A549 (cell line): Measurements from ENCODE around the gene CD2AP. TPM values are rescaled to one million over a fixed set of nuclear protein-coding genes. Genes with fewer than 3 reads are reported as not detected.
A peak's percentile ranks its signal among the peaks of the same experiment; 100 is the strongest.

Experiments
- ATAC-seq, 2 experiments: fragments of 200-7000 bp in 1 of 2; fragments of >200 bp in 1 of 2; cut with Nextera tagmentation in 1 of 2; cut with Tn5 transposase in 1 of 2; 3 replicates each; pipeline versions ENCODE4 v1.8.0 to v1.9.1; 2018 to 2020; ENCODE audit warnings: mild to moderate bottlenecking in 1 of 2, moderate library complexity in 1 of 2
- CTCF ChIA-PET: fragments of 300-600 bp; sonication (Branson Sonifier 250); formaldehyde crosslinking; extraction: SDS; loops from one replicate; lab custom pipeline; 2021; ENCODE audit warnings: antibody characterized with exemption, inconsistent platforms; lab: Yijun Ruan, JAX
- POLR2A ChIA-PET: fragments of 350-600 bp; formaldehyde crosslinking; extraction: SDS; loops from one replicate; lab custom pipeline; 2021; ENCODE audit warnings: antibody characterized with exemption, inconsistent platforms; lab: Yijun Ruan, JAX
- DNase-seq, 2 experiments: peaks; one replicate each; pipeline versions ENCODE4 v3.0.0 to v3.0.0-alpha.2; 2011 to 2016; ENCODE audit warnings: low read depth in 1 of 2, low spot score in 1 of 2
- FAIRE-seq: peaks from 2 replicates; lab custom pipeline; 2011; peaks lifted over from hg19 to GRCh38; lab: Jason Lieb, UNC
- H3K27ac ChIP-seq, 2 experiments: fragments of >200 bp; sonication (Bioruptor Twin); formaldehyde crosslinking; 3 replicates each; pipeline ENCODE4 v1.5.1; 2016 to 2017
- H3K4me1 ChIP-seq: fragments of >200 bp; sonication (Bioruptor Twin); formaldehyde crosslinking; 3 replicates; pipeline ENCODE4 v1.6.1; 2016
- H3K4me2 ChIP-seq: fragments of >200 bp; sonication (Bioruptor Twin); formaldehyde crosslinking; 3 replicates; pipeline ENCODE4 v1.6.1; 2016
- H3K4me3 ChIP-seq: fragments of >200 bp; sonication (Bioruptor Twin); formaldehyde crosslinking; 3 replicates; pipeline ENCODE4 v1.5.1; 2016
- H3K9me3 ChIP-seq: fragments of >200 bp; sonication (Bioruptor Twin); formaldehyde crosslinking; 3 replicates; pipeline ENCODE4 v1.6.1; 2016
- BCL3 ChIP-seq: fragments of >200 bp; sonication (Bioruptor Twin); formaldehyde crosslinking; IDR thresholded peaks from 3 replicates; pipeline ENCODE4 v1.6.1; 2016
- CBX8 ChIP-seq: fragments of 200-600 bp; sonication (generic); IDR thresholded peaks from 2 replicates; pipeline ENCODE4 v1.6.1; 2016
- CEBPB ChIP-seq, 2 experiments: fragments of >200 bp in 1 of 2; sonication (Bioruptor Twin) in 1 of 2; formaldehyde crosslinking in 1 of 2; IDR thresholded peaks; 2 replicates each; pipeline ENCODE4 v1.6.1; 2012 to 2016
- E2F6 ChIP-seq: IDR thresholded peaks from 2 replicates; pipeline ENCODE4 v1.6.1; 2012; ENCODE audit warnings: low read depth, borderline replicate concordance
- EHF ChIP-seq: fragments of 250-450 bp; sonication (Bioruptor Pico); IDR thresholded peaks from 2 replicates; pipeline ENCODE4 v1.5.0; 2020; ENCODE audit warnings: mild to moderate bottlenecking
- EHMT2 ChIP-seq: fragments of 200-600 bp; sonication (generic); IDR thresholded peaks from 2 replicates; pipeline ENCODE4 v1.6.1; 2016; ENCODE audit warnings: antibody characterized with exemption, low read depth, mild to moderate bottlenecking, moderate library complexity
- ELK1 ChIP-seq: fragments of 150-350 bp; IDR thresholded peaks from 2 replicates; pipeline ENCODE4 v1.6.1; 2014; ENCODE audit warnings: low read depth, mild to moderate bottlenecking, low read length
- EP300 ChIP-seq, 2 experiments: fragments of >200 bp; sonication (Bioruptor Twin); formaldehyde crosslinking; IDR thresholded peaks; 2 replicates in 1 of 2; 3 replicates in 1 of 2; pipeline ENCODE4 v1.6.1; 2016 to 2017
- FOSB ChIP-seq: fragments of 250-450 bp; sonication (Bioruptor Pico); IDR thresholded peaks from 2 replicates; pipeline ENCODE4 v1.5.0; 2020; ENCODE audit warnings: mild to moderate bottlenecking, moderate library complexity
- HDAC2 ChIP-seq: fragments of 200-600 bp; sonication (generic); IDR thresholded peaks from 2 replicates; pipeline ENCODE4 v1.6.1; 2016
- HEYL ChIP-seq: fragments of 250-450 bp; sonication (Bioruptor Pico); IDR thresholded peaks from 2 replicates; pipeline ENCODE4 v1.8.0; 2021; ENCODE audit warnings: mild to moderate bottlenecking, moderate library complexity
- HMGXB4 ChIP-seq: fragments of 250-450 bp; sonication (Bioruptor Pico); IDR thresholded peaks from 2 replicates; pipeline ENCODE4 v1.5.0; 2021; ENCODE audit warnings: mild to moderate bottlenecking, moderate library complexity, borderline replicate concordance
- HOXB13 ChIP-seq: fragments of 250-450 bp; sonication (Bioruptor Pico); IDR thresholded peaks from 2 replicates; pipeline ENCODE4 v1.5.0; 2020; ENCODE audit warnings: low read depth, mild to moderate bottlenecking, moderate library complexity
- MAFK ChIP-seq: fragments of 450-650 bp; IDR thresholded peaks from 2 replicates; pipeline ENCODE4 v1.6.1; 2014; ENCODE audit not compliant: partially characterized antibody
- MYC ChIP-seq: IDR thresholded peaks from 2 replicates; pipeline ENCODE4 v1.6.1; 2012; ENCODE audit warnings: mild to moderate bottlenecking, inconsistent platforms, low read length, improper control_type of control experiment, borderline replicate concordance
- NPAS2 ChIP-seq: fragments of 250-450 bp; sonication (Bioruptor Pico); IDR thresholded peaks from 2 replicates; pipeline ENCODE4 v1.8.0; 2022; ENCODE audit warnings: mild to moderate bottlenecking, moderate library complexity, borderline replicate concordance
- POLR2A ChIP-seq: IDR thresholded peaks from 2 replicates; pipeline ENCODE4 v1.6.1; 2012; ENCODE audit warnings: mild to moderate bottlenecking, low read length
- POLR2AphosphoS2 ChIP-seq: conservative IDR thresholded peaks from 2 replicates; pipeline ENCODE4 v1.6.1; 2012; ENCODE audit warnings: low read length, improper control_type of control experiment, inconsistent platforms
- RCOR1 ChIP-seq: fragments of 150-350 bp; IDR thresholded peaks from 2 replicates; pipeline ENCODE4 v1.6.1; 2014; ENCODE audit warnings: antibody characterized with exemption, low read length, low read depth
- REST ChIP-seq: fragments of 200-600 bp; sonication (generic); IDR thresholded peaks from 2 replicates; pipeline ENCODE4 v1.6.1; 2016; ENCODE audit warnings: antibody characterized with exemption, mild to moderate bottlenecking, moderate library complexity
- RFX5 ChIP-seq: fragments of 450-650 bp; IDR thresholded peaks from 2 replicates; pipeline ENCODE4 v1.7.1; 2014; ENCODE audit warnings: antibody characterized with exemption, mild to moderate bottlenecking, moderate library complexity
- RNF2 ChIP-seq: fragments of 200-600 bp; sonication (generic); IDR thresholded peaks from 2 replicates; pipeline ENCODE4 v1.6.1; 2016; ENCODE audit warnings: low read depth, mild to moderate bottlenecking, antibody characterized with exemption, moderate library complexity, borderline replicate concordance
- TP53 ChIP-seq: fragments of 250-450 bp; sonication (Bioruptor Pico); IDR thresholded peaks from 2 replicates; pipeline ENCODE4 v1.5.0; 2021; ENCODE audit warnings: mild to moderate bottlenecking, moderate library complexity
- ZC3H11A ChIP-seq: fragments of 450-650 bp; IDR thresholded peaks from 2 replicates; pipeline ENCODE4 v1.6.1; 2014; ENCODE audit warnings: antibody characterized with exemption, mild to moderate bottlenecking
- ZNF302 ChIP-seq: fragments of 250-450 bp; sonication (Bioruptor Pico); IDR thresholded peaks from 2 replicates; pipeline ENCODE4 v1.9.0; 2021; ENCODE audit warnings: inconsistent platforms, mild to moderate bottlenecking, moderate library complexity
- ZSCAN20 ChIP-seq: fragments of 250-450 bp; sonication (Bioruptor Pico); IDR thresholded peaks from 2 replicates; pipeline ENCODE4 v1.8.0; 2022; ENCODE audit warnings: mild to moderate bottlenecking, moderate library complexity
- WGBS: methylation state at CpG from one replicate; pipeline ENCODE4 v1.1.6; 2017; ENCODE audit errors: missing lambda C conversion rate; 5-methylcytosine and 5-hydroxymethylcytosine counted together
- polyA plus RNA-seq, 4 experiments: library from polyadenylated mRNA; depleted of rRNA in 3 of 4; stranded (reverse); fragments of >200 nt; fragmentation: RNase III in 1 of 4; extraction: RNeasy Plus Mini Kit Qiagen cat#74134 plus additional on column Dnase treatment in 1 of 4; gene quantifications; 2 replicates in 3 of 4; 3 replicates in 1 of 4; pipeline ENCODE4 v1.2.3, GENCODE V29; 2011 to 2017

The CD2AP gene
- polyA plus RNA-seq, 2 of the 4 experiments (the other 2 are of a cell fraction) = 18.8 to 35.7 TPM

GRCh38 chr6:47536816-47537401, 59.3 kb downstream of the CD2AP start:
- ATAC-seq (no peak), FAIRE-seq (no peak), DNase-seq (no peak)
- Histone ChIP-seq H3K27ac (no peak overlapping the region), H3K9me3 (no peaks in the 10 kb centered on the region), H3K4me2 (no peak overlapping the region), H3K4me1 (peaks cover 15% of the 10 kb centered on the region), H3K4me3 (no peak overlapping the region)
- CTCF ChIA-PET = no interaction called here
- POLR2A ChIA-PET = no interaction called here
- TF ChIP-seq EP300 (IDR thresholded peaks at IDR 0.05) (no peak), EHF (CRISPR knock-in tag) (no peak), HDAC2 (no peak), ZNF302 (CRISPR knock-in tag) (no peak), TP53 (CRISPR knock-in tag) (no peak), MAFK (no peak), E2F6 (no peak), ZSCAN20 (CRISPR knock-in tag) (no peak), EHMT2 (no peak), HEYL (no peak), MYC (no peak), RCOR1 (no peak)
- WGBS = 89% methylated on average over 4 of the region's 4 CpGs

- DNase-seq (no peak), ATAC-seq (no peak), FAIRE-seq (no peak)
- Histone ChIP-seq H3K4me3 (no peak overlapping the region), H3K27ac (no peak overlapping the region), H3K4me1 (no peaks in the 10 kb centered on the region), H3K9me3 (no peaks in the 10 kb centered on the region), H3K4me2 (no peak overlapping the region)
- WGBS = 88% methylated on average over 6 of the region's 6 CpGs
- TF ChIP-seq HMGXB4 (CRISPR knock-in tag) (no peak), RFX5 (peak; percentile 62; the same call in 1 of the 2 replicates)
- CTCF ChIA-PET = interaction anchor here (1.2 kb wide), 1 partner anchor 8 kb away, joined by 3 read pairs; no protein-coding TSS in a partner anchor
- POLR2A ChIA-PET = no interaction called here
Measured at GRCh38 chr6:47545223-47545622, 67.6 kb downstream of the CD2AP start.

- 81% methylated on average over 4 of the region's 4 CpGs for WGBS
- CTCF ChIA-PET = no interaction called here
- Histone ChIP-seq H3K9me3 (no peaks in the 10 kb centered on the region), H3K27ac (no peak overlapping the region), H3K4me1 (no peaks in the 10 kb centered on the region), H3K4me2 (no peak overlapping the region), H3K4me3 (no peak overlapping the region)
- POLR2A ChIA-PET = no interaction called here
- no peak for TF ChIP-seq CEBPB (IDR thresholded peaks at IDR 0.05)
- TF ChIP-seq ZC3H11A = no peak
- no peak for TF ChIP-seq ZSCAN20 (CRISPR knock-in tag)
- no peak for TF ChIP-seq NPAS2 (CRISPR knock-in tag)
- no peak for TF ChIP-seq EP300 (IDR thresholded peaks at IDR 0.05)
- no peak for TF ChIP-seq RNF2
- TF ChIP-seq REST = no peak
- TF ChIP-seq HOXB13 (CRISPR knock-in tag) = no peak
- no peak for TF ChIP-seq FOSB (CRISPR knock-in tag)
- TF ChIP-seq POLR2AphosphoS2 = no peak
- TF ChIP-seq ELK1 = no peak
- TF ChIP-seq HEYL = no peak
- TF ChIP-seq HDAC2 = no peak
- no peak for TF ChIP-seq BCL3
- TF ChIP-seq RFX5 = no peak
- no peak for TF ChIP-seq POLR2A
- TF ChIP-seq CBX8 = no peak
- FAIRE-seq (no peak), ATAC-seq (no peak), DNase-seq (no peak)
Measured at GRCh38 chr6:47551670-47552069, 74.1 kb downstream of the CD2AP start.
